B cell (primary cell): ENCODE data around the gene ROR2. TPM values are rescaled to one million over a fixed set of nuclear protein-coding genes. Genes with fewer than 3 reads are reported as not detected.

Experiments used
- ATAC-seq: fragments of 200-7000 bp; cut with Tn5 transposase; one replicate; pipeline ENCODE4 v1.10.0; 2021; ENCODE audit warnings: low read depth, mild to moderate bottlenecking, moderate number of reproducible peaks, moderate library complexity
- CTCF ChIA-PET: fragments of 350-600 bp; sonication (Branson Sonifier 250); formaldehyde crosslinking; loops from one replicate; lab custom pipeline; 2021; ENCODE audit warnings: antibody characterized with exemption, inconsistent platforms; lab: Charles Lee
- POLR2A ChIA-PET: fragments of 350-600 bp; sonication (Branson Sonifier 250); formaldehyde crosslinking; loops from one replicate; lab custom pipeline; 2021; ENCODE audit warnings: antibody characterized with exemption; lab: Charles Lee
- DNase-seq: peaks from one replicate; pipeline ENCODE4 v3.0.0; 2013
- H2AFZ ChIP-seq: 2 replicates; pipeline ENCODE4 v1.6.1; 2012; ENCODE audit warnings: mild to moderate bottlenecking, low read depth, low read length; ENCODE audit not compliant: insufficient read depth, poor library complexity, severe bottlenecking
- H3K27ac ChIP-seq, 2 donors: 1 replicate in 1 of 2; 2 replicates in 1 of 2; pipeline ENCODE4 v1.5.1; 2012 to 2013; ENCODE audit warnings: low read length in 2 of 2, mild to moderate bottlenecking in 2 of 2, moderate library complexity in 1 of 2
- H3K27me3 ChIP-seq, 4 experiments: fragments of 200-600 bp in 1 of 4; sonication (generic) in 1 of 4; replicated peaks in 1 of 4; 1 replicate in 2 of 4; 2 replicates in 2 of 4; pipeline versions ENCODE4 v1.6.1 to v1.7.0; 2013 to 2016; ENCODE audit warnings: low read length in 3 of 4, mild to moderate bottlenecking in 2 of 4, mixed read lengths in 1 of 4, moderate library complexity in 1 of 4; ENCODE audit not compliant: insufficient read depth in 4 of 4, control insufficient read depth in 3 of 4; ENCODE audit errors: control extremely low read depth in 1 of 4
- H3K36me3 ChIP-seq, 2 experiments: replicated peaks in 1 of 2; 1 replicate in 1 of 2; 2 replicates in 1 of 2; pipeline versions ENCODE4 v1.6.1 to v1.7.1; 2013; ENCODE audit warnings: low read length in 1 of 2; ENCODE audit not compliant: insufficient read depth in 2 of 2, control insufficient read depth in 1 of 2; ENCODE audit errors: control extremely low read depth in 1 of 2, extremely low read depth in 1 of 2
- H3K4me1 ChIP-seq, 2 donors: fragments of 200-600 bp in 1 of 2; sonication (generic) in 1 of 2; 1 replicate in 1 of 2; 2 replicates in 1 of 2; pipeline versions ENCODE4 v1.5.1 to v1.6.1; 2013 to 2017; ENCODE audit warnings: low read length in 2 of 2; ENCODE audit not compliant: control insufficient read depth in 2 of 2, insufficient read depth in 2 of 2
- H3K4me2 ChIP-seq: replicated peaks from 2 replicates; pipeline ENCODE3; 2012; ENCODE audit warnings: mild to moderate bottlenecking, low read depth, low read length; ENCODE audit not compliant: poor library complexity, severe bottlenecking
- H3K4me3 ChIP-seq, 5 experiments: fragments of 200-600 bp in 1 of 5; sonication (generic) in 1 of 5; 1 replicate in 3 of 5; 2 replicates in 2 of 5; pipeline versions ENCODE4 v1.5.1 to v1.7.0; 2011 to 2016; ENCODE audit warnings: low read length in 4 of 5, mild to moderate bottlenecking in 4 of 5, low read depth in 2 of 5, control low read depth in 1 of 5, moderate library complexity in 1 of 5; ENCODE audit not compliant: insufficient read depth in 1 of 5; ENCODE audit errors: control extremely low read depth in 1 of 5, extremely low read depth in 1 of 5
- H3K79me2 ChIP-seq: fragments of 200-600 bp; sonication (generic); one replicate; pipeline ENCODE4 v1.6.0; 2016; ENCODE audit warnings: low read length; ENCODE audit not compliant: control insufficient read depth, insufficient read depth
- H3K9ac ChIP-seq: fragments of 200-600 bp; sonication (generic); 2 replicates; pipeline ENCODE4 v1.6.1; 2017; ENCODE audit warnings: mild to moderate bottlenecking, low read length, moderate library complexity
- H3K9me3 ChIP-seq, 3 donors: one replicate each; pipeline versions ENCODE4 v1.6.1 to v1.7.1; 2013; ENCODE audit warnings: low read length in 2 of 3; ENCODE audit not compliant: control insufficient read depth in 2 of 3, insufficient read depth in 1 of 3; ENCODE audit errors: control extremely low read depth in 1 of 3
- H4K20me1 ChIP-seq: 2 replicates; pipeline ENCODE4 v1.6.0; 2012; ENCODE audit warnings: mild to moderate bottlenecking, low read length; ENCODE audit not compliant: insufficient read depth, control insufficient read depth, poor library complexity, severe bottlenecking
- H3K27ac Mint-ChIP-seq: one replicate; pipeline ENCODE4 v1.8.0; 2021; ENCODE audit warnings: mixed read lengths
- H3K27me3 Mint-ChIP-seq: one replicate; pipeline ENCODE4 v1.8.0; 2021; ENCODE audit warnings: mixed read lengths
- H3K4me1 Mint-ChIP-seq: one replicate; pipeline ENCODE4 v1.8.0; 2021; ENCODE audit warnings: mixed read lengths
- H3K4me3 Mint-ChIP-seq: one replicate; pipeline ENCODE4 v1.8.0; 2021; ENCODE audit warnings: mixed read lengths
- H3K9me3 Mint-ChIP-seq: one replicate; pipeline ENCODE4 v1.8.0; 2022; ENCODE audit warnings: mixed read lengths; ENCODE audit not compliant: insufficient read depth
- EZH2 ChIP-seq: IDR thresholded peaks from 2 replicates; pipeline ENCODE4 v1.6.1; 2012; ENCODE audit warnings: borderline replicate concordance, low read depth, mild to moderate bottlenecking, moderate library complexity, low read length; ENCODE audit not compliant: insufficient read depth, poor library complexity, severe bottlenecking
- WGBS: methylation state at CpG from one replicate; pipeline ENCODE4 v1.1.5; 2013; ENCODE audit warnings: missing lambda C conversion rate; ENCODE audit not compliant: insufficient coverage; 5-methylcytosine and 5-hydroxymethylcytosine counted together
- intact Hi-C: fragments of 100-400 bp; cut with micrococcal nuclease; formaldehyde crosslinking; loops from one replicate; pipeline ENCODE4 v1.10.0; 2022
- polyA plus RNA-seq: library from polyadenylated mRNA; depleted of rRNA; stranded (reverse); fragments of >200 nt; gene quantifications from 2 replicates; pipeline ENCODE4 v1.2.3, GENCODE V29; 2012
- total RNA-seq, 2 donors: library from RNA; stranded (reverse); fragments of 120-200 nt in 1 of 2; gene quantifications; 1 replicate in 1 of 2; 2 replicates in 1 of 2; pipeline versions ENCODE4 v1.2.3 to v1.2.4, GENCODE V29; 2013 to 2022
- TF ChIP-seq, protein P1 (sequence below): fragments of 200-600 bp; IDR thresholded peaks from one replicate; pipeline ENCODE4 v1.8.0; 2022; ENCODE audit warnings: antibody characterized with exemption, mild to moderate bottlenecking

The ROR2 gene
- total and polyA plus RNA-seq, 2 donors (not counting 1 experiment from before 2014, with no cell fraction given): 0.21 to 0.49 TPM

DNA sequence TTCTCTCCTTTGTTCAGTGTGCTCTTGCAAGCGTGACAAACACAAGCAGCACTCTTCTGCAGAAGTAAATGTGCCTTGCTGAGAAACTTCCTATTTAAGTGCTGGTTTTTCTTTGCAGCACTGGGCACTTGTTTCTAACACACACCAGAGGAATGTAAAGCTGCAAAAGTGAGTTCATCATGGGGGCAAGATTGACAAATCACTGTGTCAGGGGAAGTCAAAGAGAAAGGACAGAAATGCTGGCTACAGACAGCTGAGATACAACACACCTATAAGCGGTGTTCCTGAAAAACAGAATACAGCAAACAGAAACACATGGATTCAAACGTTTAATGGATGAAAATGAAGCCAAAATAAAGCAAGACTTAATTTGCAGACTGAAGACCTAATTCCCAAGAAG, 19.6 kb downstream of the ROR2 start:
- Histone ChIP-seq H3K27me3 (no peaks in the 10 kb centered on the region), H3K9ac (no peak overlapping the region), H3K4me1 (no peaks in the 10 kb centered on the region), H3K36me3 (no peaks in the 10 kb centered on the region), H2AFZ (no peak overlapping the region), H3K4me3 (no peak overlapping the region), H3K27ac (no peak overlapping the region), H3K9me3 (peaks cover 2 to 26% (median 26%) of the 10 kb centered on the region in 3 donors), H3K4me2 (no peak overlapping the region), H4K20me1 (no peaks in the 10 kb centered on the region), H3K79me2 (no peaks in the 10 kb centered on the region)
- Mint-ChIP-seq H3K9me3 (peaks cover 11% of the 10 kb centered on the region), H3K4me1 (no peaks in the 10 kb centered on the region), H3K4me3 (no peak overlapping the region), H3K27ac (no peak overlapping the region), H3K27me3 (peaks cover 2% of the 10 kb centered on the region)
- POLR2A ChIA-PET: no interaction called here
- no peak for DNase-seq
- CTCF ChIA-PET: no interaction called here
- intact Hi-C loops: no loop called here
- WGBS: 80% methylated on average over 1 of the region's 3 CpGs
- no peak for ATAC-seq
- no peak for TF ChIP-seq EZH2
- TF ChIP-seq, protein P1, sequence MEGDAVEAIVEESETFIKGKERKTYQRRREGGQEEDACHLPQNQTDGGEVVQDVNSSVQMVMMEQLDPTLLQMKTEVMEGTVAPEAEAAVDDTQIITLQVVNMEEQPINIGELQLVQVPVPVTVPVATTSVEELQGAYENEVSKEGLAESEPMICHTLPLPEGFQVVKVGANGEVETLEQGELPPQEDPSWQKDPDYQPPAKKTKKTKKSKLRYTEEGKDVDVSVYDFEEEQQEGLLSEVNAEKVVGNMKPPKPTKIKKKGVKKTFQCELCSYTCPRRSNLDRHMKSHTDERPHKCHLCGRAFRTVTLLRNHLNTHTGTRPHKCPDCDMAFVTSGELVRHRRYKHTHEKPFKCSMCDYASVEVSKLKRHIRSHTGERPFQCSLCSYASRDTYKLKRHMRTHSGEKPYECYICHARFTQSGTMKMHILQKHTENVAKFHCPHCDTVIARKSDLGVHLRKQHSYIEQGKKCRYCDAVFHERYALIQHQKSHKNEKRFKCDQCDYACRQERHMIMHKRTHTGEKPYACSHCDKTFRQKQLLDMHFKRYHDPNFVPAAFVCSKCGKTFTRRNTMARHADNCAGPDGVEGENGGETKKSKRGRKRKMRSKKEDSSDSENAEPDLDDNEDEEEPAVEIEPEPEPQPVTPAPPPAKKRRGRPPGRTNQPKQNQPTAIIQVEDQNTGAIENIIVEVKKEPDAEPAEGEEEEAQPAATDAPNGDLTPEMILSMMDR: no peak

DNA sequence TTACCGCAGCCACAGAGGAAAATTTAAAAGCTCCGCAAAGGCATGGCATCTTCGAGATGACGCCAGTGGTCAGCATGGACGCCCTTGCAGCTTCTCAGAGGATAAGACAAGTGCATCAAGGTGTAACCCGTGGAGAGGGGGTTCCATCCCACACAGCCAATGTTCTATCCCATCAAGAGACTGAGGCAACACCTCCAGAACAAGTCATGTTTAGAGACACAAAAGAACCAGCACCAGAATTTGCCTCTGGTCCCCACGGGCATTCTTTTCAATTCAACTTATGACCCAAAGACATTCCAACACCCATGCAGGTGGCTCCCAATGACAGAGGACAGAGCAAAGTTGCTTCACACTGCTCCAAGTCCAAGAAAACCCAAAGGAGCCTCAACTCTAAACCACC, 20.7 kb downstream of the ROR2 start:
- no peaks in the 10 kb centered on the region for H3K79me2 ChIP-seq
- no peak for ATAC-seq
- Mint-ChIP-seq H3K9me3 (peaks cover 11% of the 10 kb centered on the region), H3K27me3 (peaks cover 7% of the 10 kb centered on the region), H3K4me1 (no peaks in the 10 kb centered on the region), H3K4me3 (no peak overlapping the region), H3K27ac (no peak overlapping the region)
- no peak overlapping the region for H2AFZ ChIP-seq
- no peak for DNase-seq
- H3K27me3 ChIP-seq: peaks cover 0 to 3% (median 0%) of the 10 kb centered on the region in 4 experiments
- H3K9me3 ChIP-seq: peaks cover 2 to 26% (median 26%) of the 10 kb centered on the region in 3 donors
- no peak overlapping the region for H3K4me3 ChIP-seq
- no peaks in the 10 kb centered on the region for H3K4me1 ChIP-seq
- no peak overlapping the region for H3K4me2 ChIP-seq
- ChIA-PET CTCF (no interaction called here), POLR2A (no interaction called here)
- H3K27ac ChIP-seq: no peak overlapping the region
- 96% methylated on average over 6 of the region's 7 CpGs for WGBS
- intact Hi-C loops: no loop called here
- H3K9ac ChIP-seq: no peak overlapping the region
- TF ChIP-seq, protein P1: no peak
- no peak for TF ChIP-seq EZH2
- no peaks in the 10 kb centered on the region for H4K20me1 ChIP-seq
- H3K36me3 ChIP-seq: no peaks in the 10 kb centered on the region
